ENCODE results near the gene CAMKK1.

DNA sequence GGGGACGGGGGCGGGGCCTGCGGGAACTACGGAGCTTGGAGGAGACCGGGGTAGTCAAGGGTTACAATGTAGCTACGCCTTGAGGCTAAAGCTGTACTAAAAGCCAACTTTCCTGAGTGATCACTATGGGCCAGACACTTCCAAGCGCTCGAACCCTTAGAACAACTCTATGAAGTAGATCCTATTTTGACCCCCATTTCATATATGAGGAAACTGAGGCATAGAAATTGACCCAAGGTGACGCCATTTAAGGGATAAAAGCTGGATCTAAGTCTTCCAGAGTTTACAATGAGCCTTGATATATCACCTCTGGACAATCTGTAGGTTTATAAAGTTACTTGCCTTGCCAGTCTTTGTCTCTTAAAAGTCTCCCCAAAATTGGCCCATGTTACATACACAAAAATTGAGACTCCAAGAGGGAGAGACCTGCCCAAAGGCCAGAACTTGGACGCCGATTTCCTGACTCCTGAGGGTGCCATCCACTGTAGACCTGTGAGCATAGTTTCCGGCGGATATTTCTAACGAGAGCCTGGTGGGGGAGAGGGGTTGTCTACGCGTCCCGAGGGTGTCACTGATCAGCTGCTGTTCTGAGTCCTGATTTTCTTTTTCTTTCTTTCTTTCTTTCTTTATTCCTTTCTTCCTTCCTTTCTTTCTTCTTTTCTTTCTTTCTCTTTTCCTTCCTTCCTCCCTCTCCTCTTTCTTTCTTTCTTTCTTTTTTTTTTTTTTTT lies 46.3 kb downstream of the CAMKK1 start:
- TF ChIP-seq, protein P1, sequence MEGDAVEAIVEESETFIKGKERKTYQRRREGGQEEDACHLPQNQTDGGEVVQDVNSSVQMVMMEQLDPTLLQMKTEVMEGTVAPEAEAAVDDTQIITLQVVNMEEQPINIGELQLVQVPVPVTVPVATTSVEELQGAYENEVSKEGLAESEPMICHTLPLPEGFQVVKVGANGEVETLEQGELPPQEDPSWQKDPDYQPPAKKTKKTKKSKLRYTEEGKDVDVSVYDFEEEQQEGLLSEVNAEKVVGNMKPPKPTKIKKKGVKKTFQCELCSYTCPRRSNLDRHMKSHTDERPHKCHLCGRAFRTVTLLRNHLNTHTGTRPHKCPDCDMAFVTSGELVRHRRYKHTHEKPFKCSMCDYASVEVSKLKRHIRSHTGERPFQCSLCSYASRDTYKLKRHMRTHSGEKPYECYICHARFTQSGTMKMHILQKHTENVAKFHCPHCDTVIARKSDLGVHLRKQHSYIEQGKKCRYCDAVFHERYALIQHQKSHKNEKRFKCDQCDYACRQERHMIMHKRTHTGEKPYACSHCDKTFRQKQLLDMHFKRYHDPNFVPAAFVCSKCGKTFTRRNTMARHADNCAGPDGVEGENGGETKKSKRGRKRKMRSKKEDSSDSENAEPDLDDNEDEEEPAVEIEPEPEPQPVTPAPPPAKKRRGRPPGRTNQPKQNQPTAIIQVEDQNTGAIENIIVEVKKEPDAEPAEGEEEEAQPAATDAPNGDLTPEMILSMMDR (conservative IDR thresholded peaks at IDR 0.05), result peak; percentile 26; the same call in 1 of the 2 replicates
- TF ChIP-seq EZH2 (IDR thresholded peaks at IDR 0.05; ENCODE audit: low read depth), result no peak
